Tibial artery (tissue), 4 donors: ENCODE results near the gene CACNA1B.

Experiments
- DNase-seq, 2 donors: peaks; one replicate each; pipeline ENCODE4 v3.0.0-alpha.2; 2019
- H3K27ac ChIP-seq, 2 donors: fragments of 200-600 bp; sonication (generic) in 1 of 2; 1 replicate in 1 of 2; 2 replicates in 1 of 2; pipeline ENCODE4 v1.5.1; 2018 to 2019; ENCODE audit warnings: mild to moderate bottlenecking in 1 of 2
- H3K27me3 ChIP-seq, 2 donors: fragments of 200-600 bp; sonication (generic) in 1 of 2; one replicate each; pipeline versions ENCODE4 v1.5.1 to v1.6.0; 2016 to 2019
- H3K36me3 ChIP-seq, 3 donors: fragments of 200-600 bp; sonication (generic) in 2 of 3; one replicate each; pipeline ENCODE4 v1.5.1; 2016 to 2019; ENCODE audit warnings: mild to moderate bottlenecking in 2 of 3
- H3K4me1 ChIP-seq, 4 donors: fragments of 200-600 bp; sonication (generic) in 2 of 4; 1 replicate in 3 of 4; 2 replicates in 1 of 4; pipeline ENCODE4 v1.5.1; 2016 to 2019
- H3K4me3 ChIP-seq, 2 donors: fragments of 200-600 bp; sonication (generic) in 1 of 2; 1 replicate in 1 of 2; 2 replicates in 1 of 2; pipeline ENCODE4 v1.5.1; 2018 to 2019; ENCODE audit warnings: mild to moderate bottlenecking in 2 of 2
- H3K9me3 ChIP-seq, 3 donors: fragments of 200-600 bp; sonication (generic) in 1 of 3; one replicate each; pipeline ENCODE4 v1.5.1; 2016 to 2019
- CTCF ChIP-seq, 2 experiments: fragments of 200-600 bp in 1 of 2; fragments of 450-650 bp in 1 of 2; IDR thresholded peaks; one replicate each; pipeline ENCODE4 v1.5.1; 2017 to 2019; ENCODE audit warnings: antibody characterized with exemption in 2 of 2, mild to moderate bottlenecking in 1 of 2, moderate library complexity in 1 of 2
- intact Hi-C: fragments of 100-400 bp; cut with DNase I; formaldehyde crosslinking; loops from one replicate; pipeline ENCODE4 v1.15.0; 2023; ENCODE audit warnings: low total_unique reads

The CACNA1B gene

DNA sequence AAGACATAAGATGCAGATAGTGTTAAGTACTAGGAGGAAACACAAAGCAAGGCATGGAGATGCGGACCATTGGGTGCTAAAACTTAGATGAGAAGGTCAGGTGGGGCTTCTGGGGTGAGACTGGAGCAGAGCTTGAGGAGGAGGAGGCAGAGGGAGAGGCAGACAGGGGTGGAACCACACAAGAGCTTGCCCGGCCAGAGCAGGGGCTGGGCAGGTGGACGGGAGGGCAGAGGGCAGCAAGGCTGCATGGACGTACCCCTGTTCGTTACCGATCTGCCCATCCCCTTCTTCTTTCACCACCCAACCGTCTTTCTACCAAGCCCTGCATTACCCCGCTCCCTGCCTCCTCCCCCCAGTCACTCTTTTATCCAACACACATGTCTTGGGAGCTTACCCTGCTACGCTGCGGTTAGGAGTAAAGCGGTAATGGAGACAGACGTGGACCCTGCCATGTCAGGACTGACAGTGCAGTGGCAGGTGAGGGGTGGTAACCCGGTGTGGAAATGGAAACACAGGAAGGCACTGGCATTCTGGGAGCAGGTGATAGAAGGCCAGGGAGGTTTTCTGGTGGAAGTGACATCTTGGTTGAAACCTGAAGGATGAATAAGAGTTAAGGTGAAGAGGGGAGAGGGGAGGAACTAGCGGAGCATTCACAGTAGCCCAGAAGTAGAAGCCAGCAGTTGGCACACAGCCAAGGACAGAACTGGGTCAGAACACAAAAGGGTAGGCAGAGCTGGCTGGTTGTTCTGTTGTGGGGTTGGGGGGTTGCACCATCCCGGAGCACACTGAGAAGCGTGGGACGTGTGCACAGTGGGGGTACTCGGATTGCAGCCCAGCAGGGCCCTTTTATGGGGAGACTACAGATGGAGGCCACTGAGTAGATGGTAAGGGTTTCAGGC, 167.2 kb downstream of the CACNA1B start:
- Histone ChIP-seq H3K27me3 (peaks cover 0 to 20% of the 10 kb centered on the region in 2 donors), H3K27ac (no peak overlapping the region), H3K9me3 (no peaks in the 10 kb centered on the region), H3K36me3 (no peaks in the 10 kb centered on the region), H3K4me3 (no peak overlapping the region), H3K4me1 (no peaks in the 10 kb centered on the region)
- TF ChIP-seq CTCF (IDR thresholded peaks at IDR 0.05): no peak
- peak in 1 of 2 donors; percentile 48 for DNase-seq
- intact Hi-C loops: no loop called here

GRCh38 chr9:138045541-138046490, 168.2 kb downstream of the CACNA1B start:
- peak in 1 of 2 donors; percentile 50 for DNase-seq
- H3K27ac ChIP-seq: no peak overlapping the region
- no peaks in the 10 kb centered on the region for H3K9me3 ChIP-seq
- H3K4me1 ChIP-seq: no peaks in the 10 kb centered on the region
- no peaks in the 10 kb centered on the region for H3K36me3 ChIP-seq
- TF ChIP-seq CTCF (IDR thresholded peaks at IDR 0.05): no peak
- H3K4me3 ChIP-seq: no peak overlapping the region
- peaks cover 0 to 30% of the 10 kb centered on the region in 2 donors for H3K27me3 ChIP-seq
- intact Hi-C loops: no loop called here

GRCh38 chr9:138046641-138047301, 169.2 kb downstream of the CACNA1B start:
- H3K9me3 ChIP-seq: no peaks in the 10 kb centered on the region
- H3K36me3 ChIP-seq: no peaks in the 10 kb centered on the region
- H3K4me3 ChIP-seq: no peak overlapping the region
- peaks cover 0 to 33% of the 10 kb centered on the region in 2 donors for H3K27me3 ChIP-seq
- no peak for TF ChIP-seq CTCF (IDR thresholded peaks at IDR 0.05)
- no peaks in the 10 kb centered on the region for H3K4me1 ChIP-seq
- peak in 1 of 2 donors; percentile 45 for DNase-seq
- intact Hi-C loops: no loop called here
- H3K27ac ChIP-seq: no peak overlapping the region

GRCh38 chr9:138047469-138048040, 170.0 kb downstream of the CACNA1B start:
- no peak for TF ChIP-seq CTCF (IDR thresholded peaks at IDR 0.05)
- H3K4me1 ChIP-seq: no peaks in the 10 kb centered on the region
- H3K9me3 ChIP-seq: no peaks in the 10 kb centered on the region
- H3K4me3 ChIP-seq: no peak overlapping the region
- peak in 1 of 2 donors; percentile 54 for DNase-seq
- H3K36me3 ChIP-seq: no peaks in the 10 kb centered on the region
- no peak overlapping the region for H3K27ac ChIP-seq
- peaks cover 0 to 33% of the 10 kb centered on the region in 2 donors for H3K27me3 ChIP-seq
- intact Hi-C loops: no loop called here

- peaks cover 0 to 30% of the 10 kb centered on the region in 2 donors for H3K27me3 ChIP-seq
- H3K4me1 ChIP-seq: no peaks in the 10 kb centered on the region
- H3K36me3 ChIP-seq: no peaks in the 10 kb centered on the region
- peak in 1 of 2 donors; percentile 44 for DNase-seq
- no peaks in the 10 kb centered on the region for H3K9me3 ChIP-seq
- TF ChIP-seq CTCF (IDR thresholded peaks at IDR 0.05): no peak
- no peak overlapping the region for H3K4me3 ChIP-seq
- no peak overlapping the region for H3K27ac ChIP-seq
- intact Hi-C loops: no loop called here
Measured at GRCh38 chr9:138048184-138048583, 170.6 kb downstream of the CACNA1B start.
